Activated CD4-positive, alpha-beta T cell treated with anti-CD3 and anti-CD28 coated beads for 48 hours (primary cell): ENCODE data around the gene LEMD3.
A peak's percentile ranks its signal among the peaks of the same experiment; 100 is the strongest.

Experiments
- DNase-seq: peaks from one replicate; pipeline ENCODE4 v3.0.0-alpha.2; 2020

LEMD3 gene

DNA sequence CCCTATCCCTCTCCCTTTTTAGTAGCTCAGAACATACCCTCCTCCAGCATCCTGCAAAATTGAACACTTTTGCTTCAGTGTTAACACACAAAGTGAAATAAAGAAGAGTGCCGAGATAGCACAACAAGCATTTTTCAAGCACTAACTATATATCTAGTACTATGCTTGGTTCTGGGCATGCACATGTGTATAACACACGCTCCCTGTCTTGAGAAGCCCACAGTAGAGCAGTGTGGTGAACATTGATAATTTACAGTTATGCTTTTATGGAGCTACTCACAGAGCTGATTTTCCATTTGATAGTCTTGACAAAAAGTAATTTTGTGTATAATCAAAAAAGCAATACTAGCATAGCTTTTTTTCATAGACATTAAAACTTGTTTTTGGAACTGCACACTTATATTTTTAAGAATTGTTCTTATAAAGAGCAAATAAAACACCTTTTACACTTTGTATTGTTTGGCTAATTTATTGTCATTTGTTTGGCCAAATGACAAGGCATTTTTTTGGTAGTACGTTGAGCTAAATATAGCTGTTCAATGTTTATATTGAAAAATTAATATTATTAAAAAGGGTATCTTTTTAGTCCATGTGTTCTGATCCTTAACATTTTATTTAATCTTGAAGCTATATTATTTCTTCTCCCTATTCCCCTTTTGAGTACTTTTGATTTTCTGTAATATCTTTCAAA is 39.7 kb downstream of the LEMD3 start:
- no peak for DNase-seq

DNA sequence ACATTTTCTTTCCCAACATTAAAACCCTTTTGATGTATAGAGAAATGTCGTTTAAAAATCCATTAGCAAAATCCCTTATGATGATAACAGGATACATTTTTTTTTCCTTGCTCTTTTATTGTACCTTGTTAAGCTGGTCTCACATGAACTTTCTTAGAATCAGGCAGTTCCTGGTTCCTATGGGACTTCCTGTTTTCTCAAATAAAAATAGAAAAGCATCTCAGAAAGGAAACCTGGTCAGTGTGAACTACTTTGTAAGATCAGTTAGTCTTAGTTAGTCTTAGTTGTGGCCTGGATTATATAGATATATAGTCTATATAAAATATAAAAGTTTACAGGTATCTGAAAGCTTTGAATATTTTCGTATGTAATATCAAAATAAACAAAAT is 40.3 kb downstream of the LEMD3 start:
- no peak for DNase-seq

DNA sequence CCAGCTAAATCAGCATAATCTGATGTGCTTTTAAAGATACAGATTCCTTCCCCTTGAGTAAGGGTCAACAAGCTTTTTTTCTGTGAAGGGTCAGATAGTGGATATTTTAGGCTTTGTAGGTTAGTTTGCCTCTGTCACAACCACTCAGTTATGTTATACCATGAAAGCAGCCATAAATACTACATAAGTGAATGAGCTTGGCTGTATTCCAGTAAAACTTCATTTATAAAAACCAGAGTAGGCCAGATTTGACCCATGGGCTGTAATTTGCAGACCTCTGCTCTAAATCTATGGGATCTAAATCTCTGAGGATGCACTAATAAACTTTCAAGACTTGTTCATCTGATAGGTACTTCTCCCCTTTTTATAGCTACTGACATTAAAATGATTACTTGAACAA is 47.7 kb downstream of the LEMD3 start:
- DNase-seq: no peak

DNA sequence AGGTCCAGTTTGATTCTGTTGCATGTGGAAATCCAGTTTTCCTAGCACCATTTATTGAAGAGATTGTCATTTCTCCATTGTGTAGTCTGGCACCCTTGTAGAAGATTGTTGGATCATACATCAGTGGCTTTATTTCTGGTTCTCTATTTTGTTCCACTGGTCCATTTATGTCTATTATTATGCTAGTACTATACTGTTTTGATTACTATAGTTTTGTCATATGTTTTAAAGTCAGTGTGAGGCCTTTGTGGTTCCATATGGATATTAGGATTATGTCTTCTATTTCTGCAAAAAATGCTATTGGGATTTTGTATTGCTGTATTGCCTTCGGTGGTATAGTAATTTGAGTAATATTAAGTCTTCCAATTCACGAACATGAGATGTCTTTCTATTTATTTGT is 51.4 kb downstream of the LEMD3 start:
- no peak for DNase-seq

DNA sequence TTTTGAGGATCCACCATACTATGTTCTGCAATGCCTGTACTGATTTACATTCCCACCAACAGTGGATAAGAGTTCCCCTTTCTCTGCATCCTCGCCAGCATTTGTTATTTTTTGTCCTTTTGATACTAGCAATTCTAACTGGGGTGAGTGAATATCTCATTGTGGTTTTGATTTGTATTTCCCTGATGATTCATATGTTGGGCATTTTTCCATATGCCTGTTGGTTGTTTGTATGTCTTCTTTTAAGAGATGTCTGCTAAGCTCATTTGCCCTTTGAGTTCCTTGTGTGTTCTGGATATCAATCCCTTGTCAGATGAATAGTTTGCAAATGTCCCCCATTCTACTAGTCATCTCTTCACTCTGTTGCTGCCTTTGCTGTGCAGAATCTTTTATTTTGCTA is 60.1 kb downstream of the LEMD3 start:
- no peak for DNase-seq

DNA sequence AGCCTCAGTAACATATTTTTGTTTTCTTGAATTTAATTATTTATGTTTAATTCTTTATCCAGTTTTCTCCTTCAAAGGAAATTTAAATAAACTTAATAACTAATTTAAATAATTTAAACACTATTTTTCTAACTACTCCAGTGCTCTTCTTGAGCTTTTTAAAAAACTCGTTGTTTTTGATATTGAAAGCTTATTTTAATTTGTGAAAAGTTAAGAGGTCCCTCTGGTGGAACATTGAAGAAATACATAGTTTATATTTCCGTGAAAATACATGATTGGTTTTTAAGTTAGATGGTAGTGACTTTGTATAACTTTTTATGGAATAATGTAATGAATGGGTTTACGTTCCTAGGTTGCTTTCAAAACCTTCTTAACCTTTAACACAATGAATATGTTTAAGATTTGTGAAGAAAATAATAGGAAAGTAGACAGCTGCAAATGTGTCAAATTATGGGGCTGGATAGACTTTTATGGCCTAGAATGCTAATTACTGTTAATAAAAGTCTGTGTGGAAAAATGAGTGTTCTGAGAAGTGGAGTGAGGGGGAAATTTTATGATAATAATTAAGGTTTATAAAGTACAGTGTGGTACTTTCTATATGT is 63.2 kb downstream of the LEMD3 start:
- DNase-seq: no peak

DNA sequence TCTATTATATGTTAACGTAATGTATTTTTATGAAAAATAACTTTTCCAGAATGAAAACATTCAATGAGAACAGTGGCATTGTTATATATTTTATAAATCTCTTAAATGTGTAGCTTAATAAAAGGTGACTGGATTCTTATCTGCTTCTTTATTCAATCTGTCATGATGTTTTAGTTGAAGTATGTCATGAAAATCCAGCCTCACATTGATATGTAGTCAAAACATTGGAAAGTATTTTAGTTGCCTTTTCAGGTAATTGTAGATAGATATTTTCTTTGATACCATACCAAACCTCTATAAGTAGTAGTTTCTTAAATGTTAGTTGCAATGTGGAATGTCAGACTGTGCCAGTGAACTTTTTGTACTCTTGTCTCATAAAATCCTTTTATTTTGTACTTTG is 67.8 kb downstream of the LEMD3 start:
- no peak for DNase-seq

DNA sequence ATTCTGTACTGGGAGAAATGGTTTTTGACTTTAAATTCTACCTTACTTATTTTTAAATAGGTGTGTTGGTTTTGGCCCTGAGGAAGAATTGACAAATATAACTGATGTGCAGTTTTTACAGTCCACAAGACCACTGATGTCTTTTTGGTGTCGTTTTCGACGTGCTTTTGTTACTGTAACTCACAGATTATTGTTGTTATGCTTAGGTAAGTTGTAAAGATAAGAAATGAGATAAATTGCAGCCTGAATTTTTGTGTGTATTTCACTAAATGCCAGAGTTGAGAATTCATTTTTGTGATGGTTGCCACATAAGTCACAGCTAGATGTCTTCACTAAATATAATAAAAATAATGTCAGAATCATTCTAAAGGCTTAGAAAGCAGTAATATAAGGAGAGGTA is 69.2 kb downstream of the LEMD3 start:
- DNase-seq: no peak

DNA sequence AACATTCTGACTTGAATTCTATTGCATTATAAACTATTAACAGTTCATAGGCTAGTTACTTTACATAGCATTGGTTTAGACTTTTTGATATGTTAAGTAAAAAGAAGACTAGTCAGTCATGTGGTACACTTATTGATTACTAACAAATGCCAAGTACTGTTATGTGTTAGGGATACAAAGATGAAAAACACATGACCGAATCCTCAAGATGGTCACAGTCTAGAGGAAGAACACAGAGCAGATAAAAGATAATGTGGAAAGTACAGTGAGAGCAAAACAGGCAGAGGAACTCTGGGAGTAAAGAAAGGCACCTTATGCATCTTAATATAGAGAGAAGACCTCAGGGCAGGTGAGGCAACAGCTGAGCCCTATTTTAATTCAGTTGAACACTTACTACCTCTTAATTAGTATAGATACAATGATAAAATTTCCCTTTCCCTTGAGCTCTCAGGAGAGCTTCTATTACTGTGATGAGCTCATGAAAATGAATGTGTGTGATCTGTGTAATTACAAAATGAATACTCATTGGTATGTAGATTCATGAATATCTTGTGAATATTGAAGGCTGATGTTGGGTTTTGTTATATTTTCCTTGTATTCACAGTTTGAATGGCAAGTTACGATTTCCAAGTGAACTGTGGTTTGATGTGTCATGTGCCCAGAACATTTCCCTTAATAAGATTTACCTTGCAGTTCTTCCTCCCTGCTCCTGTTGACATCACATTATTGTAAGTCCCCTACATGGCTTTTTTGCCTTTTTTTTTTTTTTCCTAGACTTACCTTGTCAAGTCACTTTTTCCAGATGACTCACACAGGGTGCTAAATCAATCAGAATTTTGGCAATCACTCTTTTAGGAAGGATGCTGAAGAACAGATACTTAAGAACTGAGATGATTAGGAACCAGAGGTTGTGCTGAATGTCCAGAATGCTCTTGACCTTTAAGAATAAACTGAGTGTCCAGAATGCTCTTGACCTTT is 79.6 kb downstream of the LEMD3 start:
- DNase-seq: no peak

DNA sequence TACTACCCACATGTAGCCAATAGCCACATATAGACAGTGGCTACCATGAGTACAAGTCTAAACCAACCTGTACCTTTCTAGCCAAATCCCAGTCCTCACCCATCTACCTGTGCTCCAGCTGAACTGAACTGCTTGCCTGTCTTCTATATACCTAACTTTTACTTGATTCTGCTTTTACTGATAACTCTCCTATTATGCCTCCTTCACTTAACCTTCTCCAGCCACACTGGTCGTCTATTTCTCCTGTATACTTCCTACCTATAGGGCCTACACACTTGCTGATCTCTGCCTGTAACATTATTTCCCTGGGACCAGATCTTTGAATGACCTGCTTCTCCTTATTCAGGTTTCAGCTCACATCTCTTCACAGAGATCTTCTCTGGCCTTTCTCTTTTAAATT is 83.1 kb downstream of the LEMD3 start:
- no peak for DNase-seq

DNA sequence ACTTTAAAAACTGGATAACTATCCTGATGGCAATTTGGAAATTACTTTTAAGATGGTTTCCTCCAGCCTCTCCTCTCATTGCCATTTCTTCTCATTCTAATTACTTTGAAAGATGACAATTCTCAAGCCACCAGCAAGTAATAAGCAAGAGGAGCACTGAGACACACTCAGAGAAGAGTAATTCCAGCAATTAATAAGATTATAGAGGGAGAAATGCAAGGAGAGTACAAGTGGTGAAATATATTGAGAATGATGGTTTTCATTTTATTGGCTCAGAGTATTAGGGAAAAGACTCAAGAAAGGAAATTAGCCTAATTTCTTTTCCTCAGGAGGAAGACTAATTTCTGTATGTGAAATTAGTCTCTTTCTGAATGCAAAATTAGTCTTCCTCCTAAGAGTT is 88.6 kb downstream of the LEMD3 start:
- DNase-seq: no peak

DNA sequence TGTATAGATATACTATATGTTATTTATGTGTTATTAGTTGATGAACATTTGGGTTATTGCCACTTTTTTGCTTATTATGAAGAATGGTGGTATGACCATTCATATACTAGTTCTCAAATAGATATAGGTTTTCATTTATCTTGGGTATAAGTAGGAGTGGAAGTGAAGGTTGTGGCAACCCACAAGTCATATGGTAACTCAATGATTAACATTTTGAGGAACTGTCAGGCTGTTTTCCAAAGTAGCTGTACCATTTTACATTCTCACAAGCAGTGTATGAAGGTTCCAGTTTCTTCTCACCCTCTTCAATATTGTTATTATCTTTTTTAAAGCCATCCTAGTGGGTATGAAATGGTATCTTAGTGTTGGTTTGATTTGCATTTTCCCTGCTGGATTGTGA is 90.1 kb downstream of the LEMD3 start:
- DNase-seq: no peak

DNA sequence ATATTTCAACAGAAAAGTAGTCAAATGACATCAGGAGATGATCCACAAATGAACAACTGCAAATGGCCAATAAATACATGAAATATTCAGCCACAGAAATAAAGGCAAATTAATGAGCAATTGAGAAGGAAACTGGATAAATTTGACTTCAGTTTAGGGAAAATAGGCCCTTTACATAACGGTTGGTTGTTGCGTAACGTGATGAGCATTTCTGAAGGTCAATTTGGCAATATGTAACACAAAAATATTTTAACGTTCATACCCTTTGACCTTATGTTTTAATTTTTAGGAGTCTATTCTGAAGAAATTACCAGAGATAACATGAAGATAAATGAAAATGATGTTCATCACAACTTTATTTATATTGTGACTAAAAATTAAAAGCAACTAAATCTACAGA is 94.4 kb downstream of the LEMD3 start:
- no peak for DNase-seq

DNA sequence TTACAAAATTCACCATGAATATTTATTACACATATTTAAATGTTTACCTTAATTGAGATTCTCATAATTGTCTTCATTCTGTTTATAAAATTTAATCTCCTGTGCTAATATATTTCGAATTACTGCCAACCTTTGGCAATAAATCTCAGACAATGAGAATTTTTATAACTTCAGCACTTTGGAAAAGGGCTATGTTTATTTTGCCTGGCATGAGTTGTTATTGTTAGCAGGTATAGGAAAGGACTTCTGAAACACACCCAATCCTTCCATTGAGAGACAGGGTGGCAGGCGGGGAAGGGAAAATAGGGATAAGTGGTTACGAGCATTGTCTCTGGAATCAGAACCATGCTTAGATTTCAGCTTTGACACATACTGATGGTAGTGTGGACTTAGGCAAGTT is 97.0 kb downstream of the LEMD3 start:
- no peak for DNase-seq

DNA sequence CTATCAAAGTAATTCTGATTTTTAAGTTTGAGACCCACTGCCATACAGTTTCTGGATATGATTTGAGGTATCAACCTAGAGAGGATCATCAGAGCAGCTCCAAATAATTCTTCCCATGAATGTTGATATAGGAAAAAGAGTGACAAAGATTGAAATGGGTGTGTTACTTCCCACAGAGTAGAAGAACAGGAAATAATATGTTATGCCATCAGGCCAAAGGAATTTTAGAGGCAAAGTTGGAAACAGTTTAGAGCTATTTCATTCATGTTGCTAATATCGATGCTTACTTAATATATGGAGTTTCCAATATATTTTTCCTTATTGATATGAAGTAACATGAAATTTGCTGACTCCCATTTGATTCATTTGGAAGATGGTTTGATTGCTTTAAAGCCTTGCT is 100.2 kb downstream of the LEMD3 start:
- DNase-seq: no peak

DNA sequence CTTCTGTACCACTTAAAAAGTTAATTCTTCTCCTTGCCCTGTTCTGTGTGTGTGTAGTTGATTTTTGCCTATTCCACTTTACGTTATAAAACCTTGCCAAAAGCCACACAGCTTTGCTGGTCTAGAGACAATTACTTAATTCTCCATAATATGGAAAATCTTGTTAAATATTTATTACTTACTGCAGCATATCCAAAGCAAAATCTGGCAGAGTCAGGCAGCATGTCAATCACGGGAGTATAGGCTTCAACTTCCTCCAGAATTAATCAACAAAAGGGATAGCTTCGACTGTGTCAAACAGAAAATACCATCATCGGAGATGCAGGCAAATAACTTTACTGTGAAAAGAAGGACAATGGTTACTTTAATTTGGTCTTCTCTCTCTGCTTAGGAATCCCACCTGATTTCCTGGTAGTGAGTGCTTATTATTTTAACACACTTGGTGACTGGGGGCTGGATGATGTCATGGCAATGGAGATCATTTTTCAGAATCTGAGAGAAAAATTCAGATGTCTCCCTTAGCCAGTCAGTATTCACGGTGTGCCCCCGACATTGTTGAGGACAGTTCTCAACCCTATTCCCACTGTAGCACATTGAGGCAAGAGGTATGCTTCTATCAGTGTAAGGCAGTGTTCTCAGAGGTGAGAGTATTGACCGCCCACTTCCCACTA is 105.4 kb downstream of the LEMD3 start:
- DNase-seq: no peak

DNA sequence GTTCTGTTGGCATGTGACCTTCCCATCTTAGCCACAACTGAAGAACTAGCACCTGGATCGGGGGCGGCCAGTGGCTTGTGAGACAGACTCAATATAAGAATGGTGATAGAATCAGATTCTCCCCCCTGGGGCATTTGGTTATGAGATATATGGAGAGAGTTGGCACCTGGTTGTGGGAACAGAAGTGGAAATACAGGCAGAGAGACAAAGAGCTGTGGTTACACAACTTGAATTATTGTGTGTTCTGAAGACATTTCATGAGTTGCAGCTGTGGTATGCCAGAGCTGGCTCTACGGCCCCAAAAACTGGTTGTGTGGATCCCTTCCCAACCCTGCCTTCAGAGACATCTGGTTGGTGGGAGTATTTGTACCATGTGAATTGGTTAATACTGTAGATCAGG is 106.2 kb downstream of the LEMD3 start:
- DNase-seq: no peak

DNA sequence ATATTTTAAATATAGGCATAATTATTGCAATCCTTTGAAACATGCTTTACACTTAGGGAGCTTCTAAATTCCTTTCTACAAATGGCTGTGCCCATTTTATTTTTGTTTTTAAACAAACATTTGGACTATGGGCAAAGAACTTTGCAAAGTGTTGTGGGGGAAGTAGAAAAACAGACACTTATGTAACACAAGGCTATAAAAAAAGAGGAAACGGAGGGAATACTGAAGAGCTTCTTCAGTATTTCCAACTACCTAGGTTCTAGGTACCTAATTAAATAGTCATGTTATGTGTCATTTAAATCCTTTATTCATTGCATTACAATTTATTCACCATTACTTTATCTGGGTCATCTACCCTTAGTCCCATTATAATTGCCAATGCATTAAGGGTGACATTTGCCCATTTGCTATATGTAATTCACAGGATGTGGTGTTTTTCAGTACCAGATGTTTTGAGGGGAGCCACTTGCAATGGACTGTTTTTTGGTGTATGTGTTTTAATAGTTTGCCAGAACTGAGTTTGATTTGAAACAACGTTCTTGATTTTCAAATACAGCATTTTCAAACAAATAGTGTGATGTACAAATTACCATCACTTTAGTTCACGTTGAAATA is 107.6 kb downstream of the LEMD3 start:
- no peak for DNase-seq

DNA sequence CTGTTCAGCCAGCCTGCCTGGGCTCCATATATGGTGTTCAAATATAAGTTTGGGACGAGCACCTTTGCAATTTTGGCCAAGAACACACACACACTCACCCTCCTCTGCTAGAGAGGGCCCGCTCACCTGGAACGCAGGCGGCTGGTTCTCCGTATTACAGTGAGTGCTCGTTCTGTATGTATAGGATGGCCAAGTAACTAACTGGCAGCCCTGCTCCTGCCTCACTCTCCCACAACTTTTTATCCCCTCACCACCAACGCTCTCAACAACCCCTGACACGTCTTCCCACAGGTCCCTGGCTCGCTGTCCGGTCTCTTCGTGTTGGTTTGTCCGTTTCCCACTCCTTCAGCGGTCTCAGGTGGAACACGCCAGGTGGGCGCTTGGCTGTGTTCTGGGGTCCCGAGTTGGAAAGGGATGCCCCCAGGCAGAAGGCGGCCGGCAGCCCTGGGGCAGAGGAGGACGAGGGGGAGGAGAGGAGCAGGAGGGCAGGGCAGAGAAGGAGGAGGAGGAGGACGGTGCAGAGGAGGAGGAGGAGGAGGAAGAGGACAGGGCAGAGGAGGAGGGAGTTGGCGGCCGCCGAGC is 108.7 kb downstream of the LEMD3 start:
- DNase-seq: no peak

DNA sequence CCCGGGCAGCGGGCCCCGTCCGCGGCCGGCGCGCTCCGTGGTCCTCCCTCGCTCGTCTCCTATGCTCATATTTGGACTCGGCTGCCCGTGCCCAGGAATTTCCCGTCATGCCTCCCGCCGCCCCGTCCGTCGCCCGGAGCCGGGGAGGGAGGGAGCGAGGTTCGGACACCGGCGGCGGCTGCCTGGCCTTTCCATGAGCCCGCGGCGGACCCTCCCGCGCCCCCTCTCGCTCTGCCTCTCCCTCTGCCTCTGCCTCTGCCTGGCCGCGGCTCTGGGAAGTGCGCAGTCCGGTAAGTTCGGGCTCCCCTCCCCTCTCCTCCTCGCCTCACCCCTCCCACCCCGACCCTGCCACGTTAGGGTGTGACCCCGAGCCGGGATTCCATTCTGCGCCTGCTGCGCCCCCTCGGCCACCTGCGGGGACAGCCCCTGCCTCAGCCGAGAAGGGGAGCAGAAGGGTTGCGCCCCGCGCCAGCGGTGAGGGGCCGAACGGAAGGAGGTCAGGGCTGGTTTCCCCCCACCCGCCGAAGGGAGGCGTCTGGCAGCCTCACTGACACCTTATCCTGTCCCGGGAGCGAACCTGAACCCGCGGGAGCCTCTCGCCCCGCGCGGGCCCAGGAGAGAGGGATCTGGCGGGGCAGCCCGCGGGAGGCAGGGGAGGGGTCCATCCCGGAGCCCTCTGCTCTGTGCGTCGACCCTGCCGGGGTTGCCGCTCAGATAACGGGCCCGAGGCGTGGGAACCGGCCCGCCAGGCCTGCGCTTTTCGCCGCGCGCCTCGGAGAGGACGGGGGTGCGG is 109.4 kb downstream of the LEMD3 start, which contains the start of gene MSRB3:
MSRB3 (plus strand) TSS at position 108 of the 793 bp plus-strand sequence. CDS start 29,897 bp downstream, outside the sequence.
- DNase-seq: peak; percentile 14

DNA sequence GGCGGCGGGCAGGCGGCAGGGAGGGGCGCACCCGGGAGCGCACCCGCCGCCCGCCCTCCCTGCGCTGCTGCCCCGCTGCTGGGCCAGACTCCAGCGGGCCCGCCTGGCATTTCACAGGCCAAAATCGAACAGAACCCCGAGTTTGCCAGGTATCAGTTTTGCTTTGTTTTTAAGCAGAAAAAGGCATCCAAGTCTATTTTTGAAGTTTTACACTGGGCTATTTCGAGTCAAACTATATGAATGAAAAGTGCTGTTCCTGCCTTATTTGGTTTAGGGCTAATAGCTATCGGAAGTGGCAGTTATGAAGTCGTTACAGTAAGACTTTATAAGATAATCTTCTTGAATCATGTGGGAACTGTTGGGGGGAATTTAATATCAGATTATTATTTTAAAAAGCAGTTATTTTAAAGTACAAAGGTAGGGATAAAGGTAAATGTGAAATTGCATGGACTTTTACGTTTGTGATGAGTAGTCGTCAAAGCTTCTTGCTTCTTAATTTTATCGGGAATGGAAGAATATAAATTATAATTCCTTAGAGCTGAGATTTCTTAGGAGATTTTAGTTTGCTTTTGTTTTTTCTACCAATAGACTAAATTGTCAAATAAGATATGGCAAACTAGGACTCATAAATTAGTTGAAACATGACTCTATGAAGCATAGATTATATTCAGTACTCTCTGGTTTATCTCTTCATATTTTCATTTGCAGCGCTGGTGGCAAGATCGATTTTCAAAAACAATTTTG is 110.2 kb downstream of the LEMD3 start:
- no peak for DNase-seq
